Right lobe of liver (tissue), 6 donors: Measurements from ENCODE around the gene KCNB1. TPM values are rescaled to one million over a fixed set of nuclear protein-coding genes. Genes with fewer than 3 reads are reported as not detected.

Experiments used
- ATAC-seq, 4 donors: fragments of 200-7000 bp; cut with Tn5 transposase; one replicate each; pipeline ENCODE4 v1.9.1; 2020; ENCODE audit warnings: mild to moderate bottlenecking in 4 of 4, moderate library complexity in 4 of 4
- DNase-seq, 3 donors: peaks; one replicate each; pipeline ENCODE4 v3.0.0-alpha.2; 2020
- H3K27ac ChIP-seq, 3 donors: fragments of 200-600 bp; one replicate each; pipeline ENCODE4 v1.8.0; 2022
- H3K27me3 ChIP-seq, 2 donors: fragments of 200-600 bp; one replicate each; pipeline ENCODE4 v1.8.0; 2022
- H3K36me3 ChIP-seq, 4 donors: fragments of 200-600 bp; sonication (generic) in 1 of 4; one replicate each; pipeline versions ENCODE4 v1.5.1 to v1.8.0; 2017 to 2022; ENCODE audit warnings: control low read depth in 1 of 4
- H3K4me1 ChIP-seq, 4 donors: fragments of 200-600 bp; sonication (generic) in 1 of 4; one replicate each; pipeline versions ENCODE4 v1.5.1 to v1.8.0; 2017 to 2022; ENCODE audit warnings: control low read depth in 1 of 4
- H3K4me3 ChIP-seq, 3 donors: fragments of 200-600 bp; one replicate each; pipeline ENCODE4 v1.8.0; 2022
- H3K9me3 ChIP-seq, 4 donors: fragments of 200-600 bp; sonication (generic) in 1 of 4; one replicate each; pipeline versions ENCODE4 v1.5.1 to v1.8.0; 2017 to 2022; ENCODE audit warnings: control low read depth in 1 of 4
- POLR2A ChIP-seq: fragments of 450-650 bp; IDR thresholded peaks from one replicate; pipeline ENCODE4 v1.6.1; 2017; ENCODE audit warnings: antibody characterized with exemption, mild to moderate bottlenecking
- WGBS: methylation state at CpG from one replicate; pipeline ENCODE4 v1.1.6; 2018; ENCODE audit warnings: low coverage, low lambda C conversion rate; ENCODE audit not compliant: insufficient coverage; ENCODE audit errors: missing lambda C conversion rate; 5-methylcytosine and 5-hydroxymethylcytosine counted together
- intact Hi-C, 2 donors: fragments of 100-400 bp; cut with DNase I; formaldehyde crosslinking; loops; one replicate each; pipeline versions ENCODE4 v1.11.2 to v1.14.1; 2022
- total RNA-seq, 6 experiments: library from RNA; depleted of rRNA in 2 of 6; stranded (reverse); fragments of >200 nt in 2 of 6; fragmentation: NEBNext Ultra II Directional in 3 of 6; extraction: Animal tissue kit (Norgen Biotek cat#: 25700) in 3 of 6; gene quantifications; one replicate each; pipeline versions ENCODE4 v1.1.0 to v1.2.4, GENCODE V29; 2016 to 2023
- TF ChIP-seq, protein P1 (sequence below), 4 donors: fragments of 200-600 bp in 3 of 4; fragments of 450-650 bp in 1 of 4; IDR thresholded peaks; one replicate each; pipeline versions ENCODE4 v1.5.1 to v1.8.0; 2016 to 2022; ENCODE audit warnings: antibody characterized with exemption in 4 of 4, mild to moderate bottlenecking in 2 of 4
- donor health status: DM: no; HTN: yes; CAD: no.
- donor health status: DM: no; HTN: no; CAD: no.
- donor health status: DM: no; HTN: no; CAD: no.
- donor health status: DM: no; HTN: yes; CAD: no.
- donor health status: DM: no; HTN: yes; CAD: no.

KCNB1 gene
- total RNA-seq, 6 experiments from 2014 or later: 1.5 to 8.2 (median 3.8) TPM

DNA sequence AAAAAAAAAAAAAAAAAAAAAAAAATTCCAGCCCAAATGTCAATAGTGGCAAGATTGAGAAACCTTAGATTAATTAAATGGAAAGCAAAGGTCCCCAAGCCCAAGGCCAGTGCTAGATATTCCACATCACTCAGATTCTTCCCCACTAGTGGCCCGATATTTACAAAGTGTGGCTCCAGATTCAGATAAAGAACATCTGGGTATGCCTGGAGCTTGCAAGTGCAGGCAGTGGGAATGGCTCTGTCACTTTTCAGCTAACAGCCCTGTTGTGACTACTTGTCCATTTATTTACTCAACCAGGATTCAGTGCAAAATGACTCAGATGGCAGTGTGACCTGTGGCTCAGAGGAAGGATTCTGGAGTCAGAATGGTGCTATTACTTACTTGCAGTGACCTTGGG lies 8.2 kb upstream of the KCNB1 start:
- H3K4me1 ChIP-seq: peaks cover 0 to 9% (median 0%) of the 10 kb centered on the region in 4 donors
- no peak overlapping the region for H3K27ac ChIP-seq
- DNase-seq (no peak), ATAC-seq (peak in 3 of 4 donors; percentile 57 to 88 (median 64))
- TF ChIP-seq, protein P1, sequence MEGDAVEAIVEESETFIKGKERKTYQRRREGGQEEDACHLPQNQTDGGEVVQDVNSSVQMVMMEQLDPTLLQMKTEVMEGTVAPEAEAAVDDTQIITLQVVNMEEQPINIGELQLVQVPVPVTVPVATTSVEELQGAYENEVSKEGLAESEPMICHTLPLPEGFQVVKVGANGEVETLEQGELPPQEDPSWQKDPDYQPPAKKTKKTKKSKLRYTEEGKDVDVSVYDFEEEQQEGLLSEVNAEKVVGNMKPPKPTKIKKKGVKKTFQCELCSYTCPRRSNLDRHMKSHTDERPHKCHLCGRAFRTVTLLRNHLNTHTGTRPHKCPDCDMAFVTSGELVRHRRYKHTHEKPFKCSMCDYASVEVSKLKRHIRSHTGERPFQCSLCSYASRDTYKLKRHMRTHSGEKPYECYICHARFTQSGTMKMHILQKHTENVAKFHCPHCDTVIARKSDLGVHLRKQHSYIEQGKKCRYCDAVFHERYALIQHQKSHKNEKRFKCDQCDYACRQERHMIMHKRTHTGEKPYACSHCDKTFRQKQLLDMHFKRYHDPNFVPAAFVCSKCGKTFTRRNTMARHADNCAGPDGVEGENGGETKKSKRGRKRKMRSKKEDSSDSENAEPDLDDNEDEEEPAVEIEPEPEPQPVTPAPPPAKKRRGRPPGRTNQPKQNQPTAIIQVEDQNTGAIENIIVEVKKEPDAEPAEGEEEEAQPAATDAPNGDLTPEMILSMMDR (IDR thresholded peaks at IDR 0.05): no peak
- TF ChIP-seq POLR2A: no peak
- no peak overlapping the region for H3K4me3 ChIP-seq
- intact Hi-C loops: no loop called here
- no peaks in the 10 kb centered on the region for H3K9me3 ChIP-seq
- H3K27me3 ChIP-seq: no peaks in the 10 kb centered on the region
- no peaks in the 10 kb centered on the region for H3K36me3 ChIP-seq
- 33% methylated on average over 1 of the region's 1 CpG for WGBS

DNA sequence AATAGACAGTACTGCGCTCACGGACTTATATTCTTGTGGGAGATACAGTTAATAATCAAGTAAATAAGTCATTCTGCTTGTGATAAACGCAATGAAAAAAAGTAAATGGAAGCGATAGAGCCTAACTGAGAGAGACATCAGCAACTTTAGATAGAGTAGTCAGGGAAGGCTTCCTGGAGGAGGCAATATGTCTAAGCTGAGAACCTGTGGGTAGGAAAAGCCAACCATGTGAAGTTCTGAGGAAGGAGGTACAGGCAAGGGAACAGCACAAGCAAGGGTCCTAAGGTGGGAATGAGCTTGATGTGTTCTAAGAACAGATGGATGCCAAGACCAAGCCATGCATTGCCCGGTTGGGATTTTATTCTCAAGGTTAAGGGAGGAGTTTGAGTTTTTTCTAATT lies 7.2 kb upstream of the KCNB1 start:
- no peak for ATAC-seq
- Histone ChIP-seq H3K36me3 (no peaks in the 10 kb centered on the region), H3K27me3 (no peaks in the 10 kb centered on the region), H3K9me3 (no peaks in the 10 kb centered on the region), H3K27ac (no peak overlapping the region), H3K4me1 (peaks cover 0 to 9% (median 0%) of the 10 kb centered on the region in 4 donors), H3K4me3 (no peak overlapping the region)
- intact Hi-C loops: loop anchor here in 1 of 2 donors (5.0 kb wide), 1 partner anchor 157 kb away; no protein-coding TSS in a partner anchor
- no peak for DNase-seq
- WGBS: 89% methylated on average over 5 of the region's 5 CpGs
- TF ChIP-seq POLR2A: no peak
- TF ChIP-seq, protein P1 (IDR thresholded peaks at IDR 0.05): no peak

DNA sequence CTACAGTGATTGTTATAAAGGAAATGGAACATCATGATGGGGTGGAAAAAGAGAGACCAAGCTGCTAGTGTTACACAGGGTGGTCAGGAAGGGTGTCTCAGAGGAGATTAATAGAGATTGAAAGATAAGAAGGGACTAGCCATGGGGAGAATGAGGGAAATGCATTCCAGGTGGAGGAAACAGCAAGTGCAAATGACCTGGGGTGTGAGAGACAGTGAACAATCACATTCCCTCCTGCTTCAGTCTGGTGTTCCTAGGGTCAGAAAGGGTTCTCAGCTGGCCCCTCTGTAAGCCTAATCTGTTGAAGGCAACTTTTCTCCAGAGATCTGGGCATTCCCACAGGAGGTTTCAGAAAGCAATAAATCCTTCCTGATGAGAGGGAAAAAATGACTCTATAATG lies 3.6 kb upstream of the KCNB1 start:
- H3K36me3 ChIP-seq: no peaks in the 10 kb centered on the region
- no peak for DNase-seq
- no peak for ATAC-seq
- no peaks in the 10 kb centered on the region for H3K27me3 ChIP-seq
- H3K9me3 ChIP-seq: no peaks in the 10 kb centered on the region
- no peak overlapping the region for H3K4me3 ChIP-seq
- H3K27ac ChIP-seq: no peak overlapping the region
- TF ChIP-seq, protein P1 (IDR thresholded peaks at IDR 0.05): no peak
- H3K4me1 ChIP-seq: peaks cover 0 to 30% (median 2%) of the 10 kb centered on the region in 4 donors
- intact Hi-C loops: loop anchor here in 1 of 2 donors (5.0 kb wide), 1 partner anchor 154 kb away; no protein-coding TSS in a partner anchor

DNA sequence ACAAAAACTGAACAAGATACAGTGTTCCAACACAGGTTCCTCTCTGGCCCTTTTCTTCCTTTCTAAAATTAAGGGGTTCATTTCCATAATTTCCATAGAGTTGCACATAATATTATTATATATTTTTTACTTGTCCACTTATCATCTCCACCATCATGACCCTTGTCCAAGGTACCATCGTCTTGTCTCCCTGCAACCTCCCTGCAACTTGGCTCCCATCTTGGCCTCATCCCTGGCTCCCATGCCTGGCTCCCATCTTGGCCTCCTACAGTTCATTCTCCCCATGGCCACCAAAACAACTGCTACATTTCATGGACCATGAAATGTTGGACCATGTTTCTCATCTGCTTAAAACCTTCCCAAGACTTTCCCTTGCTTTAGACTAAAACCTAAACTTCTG lies 3.1 kb upstream of the KCNB1 start:
- TF ChIP-seq POLR2A: no peak
- TF ChIP-seq, protein P1 (IDR thresholded peaks at IDR 0.05): no peak
- WGBS: 44% methylated on average over 1 of the region's 1 CpG
- H3K27me3 ChIP-seq: no peaks in the 10 kb centered on the region

More for the DNA sequence above, 3.1 kb upstream of the KCNB1 start:
- intact Hi-C loops: loop anchor here in 1 of 2 donors (5.0 kb wide), 1 partner anchor 153 kb away; no protein-coding TSS in a partner anchor
- no peaks in the 10 kb centered on the region for H3K9me3 ChIP-seq
- ATAC-seq (no peak), DNase-seq (no peak)
- no peak overlapping the region for H3K27ac ChIP-seq
- H3K36me3 ChIP-seq: no peaks in the 10 kb centered on the region
- H3K4me3 ChIP-seq: no peak overlapping the region
- peaks cover 0 to 30% (median 4%) of the 10 kb centered on the region in 4 donors for H3K4me1 ChIP-seq
